ENCODE results near the gene NET1. TPM values are rescaled to one million over a fixed set of nuclear protein-coding genes. Genes with fewer than 3 reads are reported as not detected.

NET1 gene
- total and polyA plus RNA-seq, 8 donors, result 50.2 to 246 (median 84.6) TPM

- 87 to 92% (median 89%) methylated on average over 18 to 21 of the region's 21 CpGs for WGBS, 5 donors
- Histone ChIP-seq H3K36me3 (no peaks in the 10 kb centered on the region), H3K27me3 (no peaks in the 10 kb centered on the region), H3K4me1 (peaks cover 0 to 14% (median 6%) of the 10 kb centered on the region in 4 donors), H3K9me3 (no peaks in the 10 kb centered on the region), H3K27ac (no peak overlapping the region), H3K4me3 (no peak overlapping the region)
- no peak for DNase-seq
- intact Hi-C loops (cut with DNase I; ENCODE audit: low total_unique reads), result no loop called here
- TF ChIP-seq EP300 (IDR thresholded peaks at IDR 0.05) (no peak), POLR2AphosphoS5 (IDR thresholded peaks at IDR 0.05) (no peak), CTCF (IDR thresholded peaks at IDR 0.05) (no peak), POLR2A (IDR thresholded peaks at IDR 0.05) (no peak)
Observed at GRCh38 chr10:5480162-5480941, 68.0 kb downstream of the NET1 start.

GRCh38 chr10:5481121-5481520 lies 68.8 kb downstream of the NET1 start:
- TF ChIP-seq EP300 (IDR thresholded peaks at IDR 0.05), result no peak
- TF ChIP-seq POLR2AphosphoS5 (IDR thresholded peaks at IDR 0.05), result no peak
- TF ChIP-seq POLR2A (IDR thresholded peaks at IDR 0.05), result no peak
- no peak for TF ChIP-seq CTCF (IDR thresholded peaks at IDR 0.05)
- Histone ChIP-seq H3K27me3 (no peaks in the 10 kb centered on the region), H3K4me3 (no peak overlapping the region), H3K27ac (no peak overlapping the region), H3K9me3 (no peaks in the 10 kb centered on the region), H3K4me1 (peaks cover 0 to 14% (median 6%) of the 10 kb centered on the region in 4 donors), H3K36me3 (no peaks in the 10 kb centered on the region)
- no peak for DNase-seq
- 88 to 96% (median 94%) methylated on average over 12 of the region's 12 CpGs for WGBS, 5 donors
- intact Hi-C loops (cut with DNase I; ENCODE audit: low total_unique reads), result no loop called here

- TF ChIP-seq CTCF (IDR thresholded peaks at IDR 0.05), result no peak
- TF ChIP-seq POLR2AphosphoS5 (IDR thresholded peaks at IDR 0.05), result no peak
- no peak overlapping the region for H3K4me3 ChIP-seq
- WGBS, 5 donors, result 91 to 96% (median 94%) methylated on average over 9 of the region's 9 CpGs
- H3K36me3 ChIP-seq, result no peaks in the 10 kb centered on the region
- H3K27me3 ChIP-seq, result no peaks in the 10 kb centered on the region
- intact Hi-C loops (cut with DNase I; ENCODE audit: low total_unique reads), result no loop called here
- H3K27ac ChIP-seq, result no peak overlapping the region
- peaks cover 0 to 13% (median 4%) of the 10 kb centered on the region in 4 donors for H3K4me1 ChIP-seq
- no peaks in the 10 kb centered on the region for H3K9me3 ChIP-seq
- DNase-seq, result no peak
Observed at GRCh38 chr10:5482016-5482415, 69.7 kb downstream of the NET1 start.

GRCh38 chr10:5484205-5484604 lies 71.8 kb downstream of the NET1 start:
- no peak for TF ChIP-seq CTCF (IDR thresholded peaks at IDR 0.05)
- no peak for TF ChIP-seq POLR2A (IDR thresholded peaks at IDR 0.05)
- TF ChIP-seq EP300 (IDR thresholded peaks at IDR 0.05), result no peak
- TF ChIP-seq POLR2AphosphoS5 (IDR thresholded peaks at IDR 0.05), result no peak
- no peaks in the 10 kb centered on the region for H3K9me3 ChIP-seq
- no peak overlapping the region for H3K27ac ChIP-seq
- no peaks in the 10 kb centered on the region for H3K36me3 ChIP-seq
- WGBS, 5 donors, result 70 to 85% (median 81%) methylated on average over 3 of the region's 3 CpGs
- H3K4me3 ChIP-seq, result no peak overlapping the region
- intact Hi-C loops (cut with DNase I; ENCODE audit: low total_unique reads), result no loop called here
- DNase-seq, result no peak
- peaks cover 0 to 9% (median 7%) of the 10 kb centered on the region in 4 donors for H3K4me1 ChIP-seq
- H3K27me3 ChIP-seq, result no peaks in the 10 kb centered on the region

All from stomach (tissue), 9 donors.